NOMO-1 (cell line): ENCODE measurements around the gene ANAPC1.
"Not testable (repeated sequence)": the region's sequence is repeated elsewhere in the genome, so short reads cannot be mapped to it uniquely, and the experiment has no call there.

Experiments used
- DNase-seq, 2 experiments: peaks; one replicate each; lab custom pipeline; 2025; ENCODE audit not compliant: unreplicated experiment in 2 of 2; lab: John Stamatoyannopoulos, UW

Gene ANAPC1, protein sequence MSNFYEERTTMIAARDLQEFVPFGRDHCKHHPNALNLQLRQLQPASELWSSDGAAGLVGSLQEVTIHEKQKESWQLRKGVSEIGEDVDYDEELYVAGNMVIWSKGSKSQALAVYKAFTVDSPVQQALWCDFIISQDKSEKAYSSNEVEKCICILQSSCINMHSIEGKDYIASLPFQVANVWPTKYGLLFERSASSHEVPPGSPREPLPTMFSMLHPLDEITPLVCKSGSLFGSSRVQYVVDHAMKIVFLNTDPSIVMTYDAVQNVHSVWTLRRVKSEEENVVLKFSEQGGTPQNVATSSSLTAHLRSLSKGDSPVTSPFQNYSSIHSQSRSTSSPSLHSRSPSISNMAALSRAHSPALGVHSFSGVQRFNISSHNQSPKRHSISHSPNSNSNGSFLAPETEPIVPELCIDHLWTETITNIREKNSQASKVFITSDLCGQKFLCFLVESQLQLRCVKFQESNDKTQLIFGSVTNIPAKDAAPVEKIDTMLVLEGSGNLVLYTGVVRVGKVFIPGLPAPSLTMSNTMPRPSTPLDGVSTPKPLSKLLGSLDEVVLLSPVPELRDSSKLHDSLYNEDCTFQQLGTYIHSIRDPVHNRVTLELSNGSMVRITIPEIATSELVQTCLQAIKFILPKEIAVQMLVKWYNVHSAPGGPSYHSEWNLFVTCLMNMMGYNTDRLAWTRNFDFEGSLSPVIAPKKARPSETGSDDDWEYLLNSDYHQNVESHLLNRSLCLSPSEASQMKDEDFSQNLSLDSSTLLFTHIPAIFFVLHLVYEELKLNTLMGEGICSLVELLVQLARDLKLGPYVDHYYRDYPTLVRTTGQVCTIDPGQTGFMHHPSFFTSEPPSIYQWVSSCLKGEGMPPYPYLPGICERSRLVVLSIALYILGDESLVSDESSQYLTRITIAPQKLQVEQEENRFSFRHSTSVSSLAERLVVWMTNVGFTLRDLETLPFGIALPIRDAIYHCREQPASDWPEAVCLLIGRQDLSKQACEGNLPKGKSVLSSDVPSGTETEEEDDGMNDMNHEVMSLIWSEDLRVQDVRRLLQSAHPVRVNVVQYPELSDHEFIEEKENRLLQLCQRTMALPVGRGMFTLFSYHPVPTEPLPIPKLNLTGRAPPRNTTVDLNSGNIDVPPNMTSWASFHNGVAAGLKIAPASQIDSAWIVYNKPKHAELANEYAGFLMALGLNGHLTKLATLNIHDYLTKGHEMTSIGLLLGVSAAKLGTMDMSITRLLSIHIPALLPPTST (N-terminal part only)

DNA sequence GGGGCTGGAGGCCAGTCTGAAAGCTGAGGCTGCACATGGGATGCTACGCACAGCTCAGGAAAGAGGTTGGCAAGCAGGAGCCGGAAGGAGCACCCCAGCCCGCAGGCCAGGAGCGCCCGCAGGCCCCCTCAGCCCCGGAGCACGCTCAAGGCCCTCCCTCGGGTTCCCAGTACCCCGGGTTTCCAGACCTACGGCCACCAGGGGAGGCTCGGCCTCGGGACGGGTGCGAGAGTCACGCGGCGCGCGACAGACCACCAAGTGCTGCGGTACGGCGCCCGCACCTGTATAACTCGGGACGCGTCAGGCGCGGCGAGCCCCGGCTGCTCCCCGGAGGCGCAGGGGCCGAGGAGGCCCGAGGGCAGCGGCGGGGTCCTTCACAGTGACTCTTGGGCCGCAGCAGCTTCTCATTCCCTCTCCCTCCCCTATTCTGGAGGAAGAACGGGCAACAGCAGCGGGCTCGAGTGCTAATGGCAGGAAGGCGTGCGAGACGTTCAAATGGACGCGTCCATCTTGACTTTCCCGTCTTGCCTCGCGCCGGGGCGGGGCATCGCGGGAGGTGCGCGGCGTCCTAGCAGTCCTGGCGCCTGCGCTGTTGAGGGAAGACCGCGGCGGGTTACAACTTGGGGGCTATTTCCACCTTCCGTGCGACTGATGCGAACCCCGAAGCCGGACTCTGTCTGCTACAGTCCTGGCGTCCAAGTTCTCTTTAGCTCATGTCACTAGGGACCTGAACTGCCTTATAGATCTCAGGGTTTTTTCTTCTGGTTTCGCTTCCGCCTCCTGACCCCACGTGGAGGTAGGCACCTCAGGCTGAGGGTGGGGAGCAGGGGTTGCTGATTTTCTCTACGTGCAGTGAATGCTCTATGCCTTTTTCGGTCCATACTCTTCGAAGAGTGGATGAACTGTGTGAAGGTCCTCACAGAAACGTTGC lies at the start of gene ANAPC1:
Gene ANAPC1, minus strand, starts transcription at position 533 of the 931 bp plus-strand sequence. CDS start 3,368 bp downstream, outside the sequence.
- peak; percentile 83 to 86 for DNase-seq

DNA sequence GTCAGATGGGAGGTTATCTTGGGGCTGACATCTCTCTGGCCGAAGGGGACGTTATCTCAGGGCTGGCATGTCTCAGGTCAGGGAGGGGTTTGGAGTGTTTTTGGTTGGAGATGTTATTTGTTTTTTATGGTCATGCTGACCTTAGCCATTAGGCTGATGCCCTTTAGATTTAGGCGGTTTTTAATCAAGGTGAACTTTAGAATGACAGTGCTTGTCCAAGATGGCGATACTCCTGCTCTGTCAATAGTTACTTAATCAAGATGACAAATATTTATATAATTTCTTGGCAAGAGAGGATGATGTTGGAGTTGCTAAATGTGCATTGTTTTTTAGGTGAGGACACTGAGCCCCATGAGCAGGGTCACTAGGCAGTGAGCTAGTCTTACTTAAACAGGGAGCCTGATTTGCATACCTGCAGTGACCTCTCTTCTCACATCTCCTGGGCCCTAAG lies 48.9 kb upstream of the ANAPC1 start:
- no peak for DNase-seq

DNA sequence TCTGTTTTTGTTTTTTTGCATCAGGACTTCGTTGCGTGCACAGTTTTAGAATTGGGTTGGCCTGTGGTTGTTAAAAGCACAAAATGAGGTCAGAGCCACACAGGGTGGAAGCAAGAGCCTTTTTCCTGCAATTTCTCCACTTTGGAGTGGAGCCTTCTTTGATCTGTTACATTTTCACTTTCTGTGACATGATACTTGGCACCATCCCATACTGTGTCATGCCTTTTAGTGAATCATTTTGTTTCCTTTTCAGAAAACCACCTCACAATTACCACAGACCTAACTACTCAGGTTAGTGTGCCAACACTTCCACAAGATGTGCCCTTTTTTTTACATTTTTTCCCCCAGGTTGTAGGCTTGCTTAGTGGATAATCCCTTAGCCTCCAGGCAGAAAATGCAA lies 46.9 kb upstream of the ANAPC1 start:
- DNase-seq = no peak

DNA sequence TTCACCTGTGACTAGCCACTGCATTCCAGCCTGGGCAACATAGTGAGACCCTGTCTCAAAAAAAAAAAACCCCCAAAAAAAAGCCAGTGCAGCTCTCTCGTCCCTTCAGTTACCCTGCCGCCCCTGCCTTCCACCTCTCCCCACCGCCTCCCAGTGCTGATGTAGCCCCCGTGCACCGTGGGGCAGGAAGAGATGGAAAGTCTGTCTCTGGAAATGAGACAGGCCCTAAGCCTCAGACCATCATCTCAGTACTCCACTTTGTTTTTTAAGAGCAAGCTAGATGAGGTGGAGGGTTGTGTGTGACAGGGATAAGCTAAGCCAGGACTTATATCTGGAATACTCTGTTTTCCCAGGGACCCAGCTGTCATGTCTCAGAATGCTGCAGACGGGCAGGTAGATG lies 46.4 kb upstream of the ANAPC1 start:
- DNase-seq = no peak

DNA sequence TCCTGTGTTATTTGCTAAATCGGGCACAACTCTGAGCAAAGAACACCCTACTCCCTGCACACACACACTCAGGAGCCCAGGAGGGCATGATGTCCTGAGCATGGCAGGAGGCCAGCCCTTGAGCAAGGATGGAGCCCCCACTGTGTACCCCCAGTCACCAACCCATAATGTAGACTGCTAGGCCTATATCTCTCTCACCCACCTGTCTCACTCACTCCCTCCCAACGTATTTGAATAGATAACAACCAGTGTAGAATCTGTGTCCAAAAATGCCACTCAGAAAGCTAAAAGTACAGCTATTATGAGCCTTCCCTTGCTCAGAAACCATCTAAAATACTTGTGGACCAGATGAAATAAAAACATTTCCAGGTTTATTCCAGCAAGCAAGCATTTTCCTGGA lies 43.7 kb upstream of the ANAPC1 start:
- no peak for DNase-seq

DNA sequence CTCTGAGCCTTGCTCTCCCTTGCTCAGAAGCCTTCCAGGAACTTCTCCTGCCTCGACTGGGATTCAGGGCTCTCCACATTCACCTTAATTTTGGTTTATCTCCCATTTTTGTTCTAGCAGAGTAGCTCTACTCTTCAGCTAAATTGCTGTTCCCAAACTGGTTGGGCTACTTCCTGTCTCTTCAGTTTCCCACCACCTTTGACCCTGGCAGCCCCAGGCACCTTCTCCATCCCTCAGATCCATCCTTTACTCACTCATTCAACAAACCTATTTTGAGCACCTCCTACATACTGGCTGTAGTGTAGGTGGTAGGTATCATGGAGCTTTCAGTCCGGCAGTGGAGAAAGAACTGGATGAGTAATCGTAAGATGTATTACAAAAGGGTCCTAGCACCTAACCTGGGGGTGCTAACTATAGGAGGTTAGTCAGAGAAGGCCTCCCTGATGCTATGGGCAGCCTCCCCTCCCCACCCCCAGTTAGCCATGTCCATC lies 40.7 kb upstream of the ANAPC1 start:
- DNase-seq = no peak

DNA sequence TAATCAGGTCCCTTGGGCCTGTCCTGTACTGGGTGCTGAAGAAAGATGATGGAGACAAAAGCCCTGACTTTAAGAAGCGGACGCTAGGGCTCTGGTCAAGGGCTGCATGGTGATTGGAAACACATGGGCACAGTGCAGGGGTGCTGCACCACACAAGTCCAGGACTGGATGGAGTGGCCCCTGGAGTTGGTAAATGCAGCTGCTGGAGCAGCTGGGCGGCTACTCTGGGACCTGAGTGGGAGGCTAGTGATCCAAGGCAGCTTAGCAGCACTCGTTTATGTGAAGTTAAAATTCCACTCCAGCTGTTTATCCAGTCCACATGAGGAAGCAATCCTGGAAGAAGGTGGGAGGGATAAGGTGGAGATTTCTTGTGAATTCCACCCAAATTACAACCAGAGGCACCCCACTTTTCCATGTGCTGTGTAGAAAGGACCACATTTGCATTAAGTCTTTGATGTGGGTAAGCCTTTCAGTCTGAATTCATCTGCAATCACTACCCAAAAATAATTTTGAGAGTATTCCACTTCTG lies 39.3 kb upstream of the ANAPC1 start:
- DNase-seq = no peak

DNA sequence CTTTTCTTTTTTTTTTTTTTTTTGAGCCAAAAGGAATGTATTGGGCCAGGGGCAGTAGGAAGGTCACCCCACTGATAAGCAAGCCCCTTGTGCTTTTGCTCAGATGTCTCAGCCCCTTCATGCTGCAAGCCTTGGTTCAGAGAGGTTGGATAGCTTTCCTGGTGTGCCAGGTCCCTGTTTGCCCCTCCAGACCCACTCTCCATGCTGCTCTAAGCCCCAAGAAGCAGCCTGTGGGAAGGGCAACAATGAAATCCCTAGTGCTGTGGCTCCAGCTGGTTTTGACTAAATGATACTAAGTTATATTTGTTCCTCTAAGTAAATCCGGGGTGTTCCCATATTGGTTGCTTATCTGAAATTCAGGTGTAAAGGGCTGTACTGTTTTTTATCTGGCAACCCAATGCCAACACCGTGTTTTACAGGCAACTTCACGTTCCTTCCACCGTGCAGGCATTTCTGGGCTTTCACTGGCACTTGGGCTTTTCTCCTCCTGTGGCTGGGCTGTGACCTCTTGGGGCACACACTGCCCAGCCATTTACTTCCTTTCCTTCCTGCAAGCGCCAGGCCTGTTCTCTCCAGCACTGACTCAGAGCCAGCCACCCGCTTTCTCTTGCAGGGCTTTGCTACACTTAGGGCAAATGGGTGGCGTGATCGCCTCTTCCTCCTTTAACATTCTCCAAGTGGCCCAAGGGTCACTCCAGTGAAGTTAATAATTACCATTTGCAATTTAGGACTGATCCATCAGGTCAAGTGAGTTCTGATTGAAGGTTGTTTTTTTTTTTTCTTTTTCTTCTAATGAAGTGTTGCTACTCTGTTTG lies 36.0 kb upstream of the ANAPC1 start:
- peak in 1 of 2 experiments; percentile 2 for DNase-seq

DNA sequence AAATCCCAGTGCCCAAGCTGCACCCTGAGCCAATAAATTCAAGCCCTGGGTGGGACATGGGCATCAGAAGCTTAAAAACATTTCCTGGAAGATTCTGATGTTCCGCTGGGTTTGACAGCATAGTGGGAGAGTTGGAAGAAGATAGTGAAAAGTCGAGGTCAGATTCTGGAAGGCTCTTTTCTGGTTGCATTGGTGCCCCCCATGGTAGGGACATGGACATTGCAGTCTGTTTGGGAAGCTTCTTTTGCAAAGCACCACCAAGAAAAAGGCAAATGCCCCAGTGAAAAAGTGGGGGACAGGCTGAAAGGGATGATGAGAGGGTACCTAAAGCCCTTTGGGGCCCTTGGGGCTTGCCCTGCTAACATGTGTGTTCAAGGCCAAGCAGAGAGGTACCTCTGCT lies 35.4 kb upstream of the ANAPC1 start:
- no peak for DNase-seq

DNA sequence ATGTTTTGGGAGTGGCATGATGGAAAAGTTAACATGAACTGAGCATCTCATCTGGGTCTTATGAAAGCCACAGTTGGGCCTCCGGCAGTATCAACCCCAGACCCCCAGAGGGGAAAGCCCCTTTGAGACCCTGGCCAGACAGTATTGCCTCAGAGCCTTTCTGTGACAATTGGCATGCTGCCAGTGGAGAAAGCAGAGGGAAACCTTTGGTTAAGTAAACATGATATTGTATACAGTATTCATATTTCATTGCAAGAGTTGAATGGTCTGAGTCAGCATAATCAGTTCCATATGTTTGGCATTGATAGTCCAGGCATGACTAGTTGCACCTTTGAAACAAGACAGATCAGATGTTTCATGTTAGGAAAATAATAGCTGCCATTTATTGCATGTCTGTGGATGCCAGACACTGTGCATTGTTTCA lies 34.4 kb upstream of the ANAPC1 start:
- DNase-seq = no peak

DNA sequence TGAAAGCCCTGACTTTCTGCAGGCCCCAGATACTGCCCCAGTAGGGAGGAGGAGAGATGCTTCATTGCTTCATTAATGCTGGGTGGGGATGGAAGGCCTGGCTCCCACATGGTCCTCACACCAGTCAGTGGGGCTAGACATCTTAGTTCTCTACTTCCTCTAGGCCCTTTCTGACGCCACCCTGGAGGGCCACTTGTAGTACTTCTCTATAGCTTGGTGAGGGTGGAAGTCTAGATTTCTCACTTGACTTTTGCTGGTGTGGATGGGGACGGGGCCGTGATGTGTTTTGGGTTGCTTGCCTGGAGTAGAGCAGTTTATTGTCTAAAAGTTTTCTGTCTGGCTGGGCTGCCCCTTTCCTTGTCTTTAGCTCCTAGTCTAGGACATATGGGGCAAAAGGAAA lies 33.1 kb upstream of the ANAPC1 start:
- DNase-seq = peak in 1 of 2 experiments; percentile 3

DNA sequence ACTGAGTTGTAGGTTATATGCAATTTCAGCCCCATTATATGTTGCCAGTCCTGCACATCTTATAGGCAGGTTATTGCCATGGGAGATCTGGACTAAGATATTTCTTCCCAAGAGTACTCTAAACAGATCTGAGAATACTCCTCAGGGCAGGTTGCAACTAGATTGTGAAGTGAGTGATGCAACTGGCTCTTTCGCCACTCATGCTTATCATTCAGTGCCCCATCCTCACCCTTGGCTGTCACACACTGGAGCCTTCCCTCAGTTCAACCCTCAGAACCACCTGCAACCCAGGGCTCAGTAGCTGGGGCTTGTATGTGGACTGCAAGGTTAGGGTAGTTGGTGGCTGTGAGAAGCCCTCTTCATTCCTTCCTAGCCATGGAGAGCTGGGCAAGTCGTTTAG lies 28.6 kb upstream of the ANAPC1 start:
- DNase-seq = peak; percentile 5 to 47

DNA sequence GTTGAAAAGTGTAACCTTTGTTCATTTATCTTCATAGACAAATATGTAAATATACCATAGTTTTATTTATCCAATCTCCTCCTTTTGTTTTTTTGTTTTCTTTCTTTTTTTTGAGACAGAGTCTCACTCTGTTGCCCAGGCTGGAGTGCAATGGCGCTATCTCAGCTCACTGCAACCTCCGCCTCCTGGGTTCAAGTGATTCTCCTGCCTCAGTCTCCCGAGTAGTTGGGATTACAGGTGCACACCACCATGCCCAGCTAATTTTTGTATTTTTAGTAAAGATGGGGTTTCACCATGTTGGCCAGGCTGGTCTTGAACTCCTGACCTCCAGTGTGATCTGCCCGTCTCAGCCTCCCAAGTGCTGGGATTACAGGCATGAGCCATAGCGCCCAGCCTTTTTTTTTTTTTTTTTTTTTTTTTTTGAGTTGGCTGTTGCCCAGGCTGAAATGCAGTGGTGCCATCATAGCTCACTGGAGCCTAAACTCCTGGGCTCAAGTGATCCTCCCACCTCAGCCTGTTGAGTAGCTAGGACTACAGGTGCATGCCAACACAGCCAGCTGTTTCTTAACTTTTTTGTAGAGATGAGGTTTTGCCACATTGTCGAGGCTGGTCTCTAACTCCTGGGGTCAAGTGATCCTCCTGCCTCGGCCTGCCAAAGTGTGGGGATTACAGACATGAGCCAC lies 27.4 kb upstream of the ANAPC1 start:
- DNase-seq = not testable (repeated sequence)

DNA sequence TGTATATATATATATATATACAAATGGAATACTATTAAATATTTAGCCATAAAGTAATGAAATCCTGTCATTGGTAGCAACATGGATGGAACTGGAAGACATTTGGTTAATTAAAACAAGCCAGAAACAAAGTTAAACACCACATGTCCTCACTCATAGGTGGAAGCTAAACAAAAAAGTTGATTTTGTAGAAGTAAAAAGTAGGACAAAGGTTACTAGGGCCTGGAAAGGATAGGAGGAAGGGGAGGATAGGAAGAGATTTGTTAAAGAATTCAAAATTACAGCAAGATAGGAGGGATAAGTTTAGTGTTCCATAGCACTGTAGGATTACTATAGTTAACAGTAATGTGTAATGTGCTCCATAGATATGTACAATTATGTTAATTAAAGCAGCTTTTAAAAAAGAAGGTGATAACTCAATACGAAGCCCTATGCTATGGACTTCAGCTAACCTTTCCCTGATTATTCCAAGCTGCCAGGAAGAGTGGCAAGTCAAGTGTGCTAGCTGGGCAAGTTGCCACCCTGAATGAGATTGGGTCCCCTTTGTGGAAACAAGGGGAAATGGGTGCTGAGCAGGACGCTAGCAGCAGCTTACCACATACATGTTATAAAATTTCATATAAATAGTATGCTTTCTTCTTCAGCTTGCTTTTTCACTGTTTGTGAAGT lies 26.8 kb upstream of the ANAPC1 start:
- no peak for DNase-seq

DNA sequence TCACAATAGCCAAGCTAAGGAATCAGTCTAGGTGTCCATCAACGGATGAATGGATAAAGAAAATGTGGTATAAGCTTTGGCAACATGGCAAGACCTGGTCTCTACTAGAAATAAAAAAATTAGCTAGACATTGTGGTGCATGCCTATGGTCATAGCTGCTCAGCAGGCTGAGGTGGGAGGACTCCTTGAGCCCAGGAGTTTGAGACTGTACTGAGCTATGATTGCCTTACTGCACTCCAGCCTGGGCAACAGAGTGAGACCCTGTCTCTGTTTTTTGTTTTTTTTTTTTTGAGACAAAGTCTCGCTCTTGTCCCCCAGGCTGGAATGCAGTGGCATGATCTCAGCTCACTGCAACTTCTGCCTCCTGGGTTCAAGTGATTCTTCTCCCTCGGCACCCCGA lies 26.0 kb upstream of the ANAPC1 start:
- not testable (repeated sequence) for DNase-seq

DNA sequence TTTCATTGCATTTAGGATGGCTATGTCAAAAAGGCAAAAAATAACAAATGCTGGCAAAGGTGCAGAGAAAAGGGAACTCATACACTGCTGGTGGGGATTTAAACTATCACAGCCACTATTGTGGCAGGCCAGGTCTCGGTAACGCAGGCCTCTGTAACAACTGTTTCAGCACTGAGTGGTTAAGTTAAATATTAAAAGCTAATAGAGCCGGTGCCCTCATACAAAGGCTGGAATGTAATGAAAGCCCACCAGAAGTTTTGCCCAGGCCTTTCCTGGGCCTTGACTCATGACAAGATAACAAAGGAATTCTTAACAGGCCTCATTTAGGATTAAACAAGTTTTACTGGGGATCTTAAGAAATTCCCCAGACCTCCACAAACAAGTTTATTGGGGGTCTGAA lies 25.1 kb upstream of the ANAPC1 start:
- DNase-seq = no peak

DNA sequence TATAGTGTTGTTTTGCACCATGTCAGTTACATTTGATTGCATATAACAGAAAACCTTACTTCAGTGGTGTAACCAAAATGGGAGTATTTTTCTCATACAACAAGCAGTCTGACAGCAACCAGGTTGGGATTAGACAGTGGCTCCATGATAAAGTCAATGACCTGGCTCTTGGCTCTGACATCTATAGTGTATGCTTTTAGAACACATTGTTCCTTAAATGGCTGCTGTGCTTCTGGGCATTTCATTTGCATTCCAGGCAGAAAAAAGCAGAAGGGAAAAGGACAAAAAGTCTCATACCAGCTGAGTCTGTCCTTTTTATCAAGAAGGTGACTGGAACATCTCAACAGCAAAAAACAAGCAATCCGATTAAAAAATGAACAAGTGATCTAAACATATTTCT lies 24.6 kb upstream of the ANAPC1 start:
- no peak for DNase-seq
